Mucosa of descending colon (tissue), 3 donors: Measurements from ENCODE around the gene CST8. TPM values are rescaled to one million over a fixed set of nuclear protein-coding genes. Genes with fewer than 3 reads are reported as not detected.

Source experiments
- ATAC-seq: fragments of 200-7000 bp; cut with Tn5 transposase; one replicate; pipeline ENCODE4 v1.9.1; 2020; ENCODE audit warnings: mild to moderate bottlenecking, moderate library complexity
- DNase-seq, 3 donors: peaks; one replicate each; pipeline ENCODE4 v3.0.0-alpha.2; 2020
- H3K36me3 ChIP-seq: fragments of 200-600 bp; one replicate; pipeline ENCODE4 v1.8.0; 2021; ENCODE audit warnings: low read depth, mild to moderate bottlenecking
- H3K4me1 ChIP-seq: fragments of 200-600 bp; one replicate; pipeline ENCODE4 v1.8.0; 2021; ENCODE audit warnings: low read depth, mild to moderate bottlenecking
- H3K4me3 ChIP-seq: fragments of 200-600 bp; one replicate; pipeline ENCODE4 v1.8.0; 2021; ENCODE audit warnings: mild to moderate bottlenecking
- H3K9me3 ChIP-seq: fragments of 200-600 bp; one replicate; pipeline ENCODE4 v1.8.0; 2021; ENCODE audit warnings: mild to moderate bottlenecking
- CTCF ChIP-seq: fragments of 200-600 bp; IDR thresholded peaks from one replicate; pipeline ENCODE4 v1.8.0; 2022; ENCODE audit warnings: antibody characterized with exemption, mild to moderate bottlenecking
- intact Hi-C, 2 donors: fragments of 100-400 bp; cut with DNase I in 1 of 2; cut with micrococcal nuclease in 1 of 2; formaldehyde crosslinking; loops; one replicate each; pipeline versions ENCODE4 v1.11.0 to v1.11.1; 2022; cut with DNase I, micrococcal nuclease
- long read RNA-seq, 2 donors: library from polyadenylated mRNA; unstranded; transcript quantifications; one replicate each; pipeline ENCODE4 v2.0.0, GENCODE V29; 2019 to 2021
- total RNA-seq, 3 donors: library from RNA; stranded (reverse); fragmentation: NEBNext Ultra II Directional in 2 of 3; extraction: Animal tissue kit (Norgen Biotek cat#: 25700) in 2 of 3; gene quantifications; one replicate each; pipeline versions ENCODE4 v1.2.1 to v1.2.4, GENCODE V29; 2021 to 2023
- donor health status: DM: no; HTN: no; CAD: no; lungs with moderate emphysema.
- donor health status: DM: no; HTN: no; CAD: no.
- donor health status: DM: no; HTN: yes; CAD: no.

Gene CST8, protein sequence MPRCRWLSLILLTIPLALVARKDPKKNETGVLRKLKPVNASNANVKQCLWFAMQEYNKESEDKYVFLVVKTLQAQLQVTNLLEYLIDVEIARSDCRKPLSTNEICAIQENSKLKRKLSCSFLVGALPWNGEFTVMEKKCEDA
- not detected for total RNA-seq
- long read RNA-seq, donor 1, result 0 reads
- long read RNA-seq, donor 2, result 0 reads

GRCh38 chr20:23490817-23491216, at the start of gene CST8:
Gene CST8 (plus strand): TSS chr20:23491117. CDS start chr20:23491668, 551 bp downstream.
- Histone ChIP-seq H3K9me3 (no peaks in the 10 kb centered on the region), H3K4me3 (no peak within 1 kb of the TSS), H3K4me1 (no peaks in the 10 kb centered on the region), H3K36me3 (no peaks in the 10 kb centered on the region)
- DNase-seq (no peak), ATAC-seq (no peak)
- intact Hi-C loops, result no loop called here
- no peak for TF ChIP-seq CTCF

- Histone ChIP-seq H3K4me1 (no peaks in the 10 kb centered on the region), H3K4me3 (no peak overlapping the region), H3K36me3 (no peaks in the 10 kb centered on the region), H3K9me3 (no peaks in the 10 kb centered on the region)
- intact Hi-C loops, result loop anchor here in 1 of 2 donors (10.0 kb wide), 1 partner anchor 163 kb away; the partner anchor contains the start of gene CST9
- TF ChIP-seq CTCF, result peak; percentile 58
- ATAC-seq (peak; percentile 71), DNase-seq (peak in 2 of 3 donors; percentile 52 to 78)
Observed at GRCh38 chr20:23441850-23442313, 49.0 kb upstream of the CST8 start.

DNA sequence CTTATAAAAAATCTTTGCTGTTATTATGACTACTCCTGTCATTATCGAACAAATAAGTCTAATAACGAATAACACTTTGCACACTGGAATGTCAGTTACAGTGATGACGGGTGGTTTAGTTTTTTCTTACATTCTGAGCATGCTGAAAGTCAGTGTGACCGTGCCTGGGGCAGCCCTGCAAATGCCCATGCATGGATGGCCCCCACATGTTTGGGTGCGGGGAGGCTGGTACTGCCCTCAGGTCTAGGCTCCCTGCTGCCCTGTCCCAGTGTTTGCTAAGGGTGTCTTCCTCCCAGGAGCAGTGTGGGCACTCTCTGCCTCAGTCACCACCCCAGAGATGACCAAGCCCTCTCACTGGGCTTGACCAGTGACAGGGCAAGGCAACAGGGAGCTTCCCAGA, 48.5 kb upstream of the CST8 start:
- H3K4me3 ChIP-seq, result no peak overlapping the region
- H3K4me1 ChIP-seq, result no peaks in the 10 kb centered on the region
- DNase-seq (no peak), ATAC-seq (no peak)
- intact Hi-C loops, result loop anchor here in 1 of 2 donors (10.0 kb wide), 1 partner anchor 162 kb away; the partner anchor contains the start of gene CST9
- H3K9me3 ChIP-seq, result no peaks in the 10 kb centered on the region
- no peak for TF ChIP-seq CTCF
- no peaks in the 10 kb centered on the region for H3K36me3 ChIP-seq

DNA sequence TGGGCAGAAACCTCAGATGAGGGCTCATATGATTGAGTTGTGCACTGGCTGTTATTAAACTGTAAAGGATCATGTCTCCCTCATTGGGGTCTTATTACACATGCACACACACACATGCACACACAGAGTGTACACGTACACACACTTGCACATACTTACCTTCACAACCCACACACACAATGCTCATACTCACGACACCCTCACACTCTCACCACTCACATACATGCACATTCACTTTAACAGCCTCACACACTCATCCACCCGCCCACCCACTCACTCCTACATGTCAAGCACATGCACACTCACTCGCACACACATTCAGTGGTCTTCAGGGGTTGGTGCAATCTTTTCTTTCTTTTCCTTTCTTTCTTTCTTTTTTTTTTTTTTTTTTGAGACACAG, 46.1 kb upstream of the CST8 start:
- Histone ChIP-seq H3K4me1 (no peaks in the 10 kb centered on the region), H3K4me3 (no peak overlapping the region), H3K9me3 (no peaks in the 10 kb centered on the region), H3K36me3 (no peaks in the 10 kb centered on the region)
- no peak for DNase-seq
- TF ChIP-seq CTCF, result no peak
- intact Hi-C loops, result loop anchor here in 1 of 2 donors (10.0 kb wide), 1 partner anchor 160 kb away; the partner anchor contains the start of gene CST9
- ATAC-seq, result no peak

- Histone ChIP-seq H3K9me3 (no peaks in the 10 kb centered on the region), H3K4me3 (no peak overlapping the region), H3K36me3 (no peaks in the 10 kb centered on the region), H3K4me1 (no peaks in the 10 kb centered on the region)
- no peak for TF ChIP-seq CTCF
- ATAC-seq (no peak), DNase-seq (no peak)
- intact Hi-C loops, result loop anchor here in 1 of 2 donors (10.0 kb wide), 1 partner anchor 159 kb away; the partner anchor contains the start of gene CST9
Observed at GRCh38 chr20:23445596-23446217, 45.2 kb upstream of the CST8 start.
